Measurements from ENCODE around the gene PITPNC1.
"Not testable (repeated sequence)": the region's sequence is repeated elsewhere in the genome, so short reads cannot be mapped to it uniquely, and the experiment has no call there.

Gene PITPNC1

DNA sequence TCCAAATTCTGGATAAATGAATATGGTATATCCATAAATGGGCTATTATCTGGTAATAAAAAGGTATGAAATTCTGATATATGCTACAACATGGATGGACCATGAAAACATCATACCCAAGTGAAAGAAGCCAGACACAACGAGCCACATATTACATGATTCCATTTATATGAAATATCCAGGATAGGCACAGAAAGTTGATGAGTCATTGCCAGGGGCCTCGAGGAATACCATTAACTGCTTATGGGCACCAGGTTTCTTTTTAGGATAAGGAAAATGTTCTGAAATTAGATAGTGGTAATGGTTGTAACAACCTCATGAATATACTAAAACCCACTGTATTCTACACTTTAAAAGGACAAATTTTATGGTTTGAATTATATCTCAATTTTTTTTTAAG lies 123.2 kb downstream of the PITPNC1 start:
- no peak for FAIRE-seq

GRCh38 chr17:67500677-67501300 lies 123.7 kb downstream of the PITPNC1 start:
- DNase-seq (ENCODE audit: extremely low spot score, insufficient read length, low read depth) (no peak), FAIRE-seq (no peak)

More for the DNA sequence above, 123.2 kb downstream of the PITPNC1 start:
- DNase-seq (ENCODE audit: extremely low spot score, insufficient read length, low read depth): no peak

GRCh38 chr17:67502151-67502550 lies 125.1 kb downstream of the PITPNC1 start:
- FAIRE-seq: no peak
- no peak for DNase-seq (ENCODE audit: extremely low spot score, insufficient read length, low read depth)

DNA sequence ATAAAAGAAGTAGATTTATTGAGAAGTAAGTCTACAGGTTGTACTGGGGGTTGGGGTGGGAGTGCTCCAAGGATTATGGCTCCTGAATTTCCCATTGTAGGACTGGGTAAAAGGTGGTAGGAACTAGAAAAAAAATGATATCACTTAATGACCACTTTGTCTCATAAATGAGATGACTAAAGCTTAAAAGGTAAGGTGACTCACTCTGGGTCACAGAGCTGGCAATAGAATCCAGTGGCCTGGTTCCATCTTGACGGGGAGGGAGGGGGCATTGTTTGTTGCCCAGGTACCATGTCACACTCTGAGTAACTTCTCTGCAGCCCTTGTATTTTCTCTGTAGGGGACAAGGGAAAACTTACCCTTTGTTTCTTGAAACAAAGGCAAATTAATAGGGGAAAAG lies 126.1 kb downstream of the PITPNC1 start:
- FAIRE-seq (no peak), DNase-seq (ENCODE audit: extremely low spot score, insufficient read length, low read depth) (no peak)

GRCh38 chr17:67503739-67504138 lies 126.7 kb downstream of the PITPNC1 start:
- DNase-seq (ENCODE audit: extremely low spot score, insufficient read length, low read depth): no peak
- FAIRE-seq: no peak

DNA sequence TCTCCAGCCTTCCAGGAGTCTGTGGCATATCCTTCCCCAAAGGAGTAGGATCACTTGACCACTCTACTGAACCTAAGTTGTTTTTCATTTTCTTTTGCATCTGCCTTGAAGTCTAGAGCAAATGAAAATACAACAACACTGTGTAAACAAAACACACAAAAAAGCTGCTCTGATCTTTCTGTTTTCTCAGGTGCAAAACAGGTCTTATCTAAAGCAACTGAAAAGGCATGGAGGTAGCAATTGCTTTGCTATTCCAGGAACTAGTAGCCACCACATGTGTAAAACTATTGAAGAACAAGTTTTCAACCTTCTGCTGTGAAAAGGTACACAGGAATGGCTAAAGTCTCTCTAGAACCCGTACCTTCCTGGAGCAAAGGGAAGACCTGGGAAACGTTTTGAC lies 127.1 kb downstream of the PITPNC1 start:
- FAIRE-seq (no peak), DNase-seq (ENCODE audit: extremely low spot score, insufficient read length, low read depth) (no peak)

DNA sequence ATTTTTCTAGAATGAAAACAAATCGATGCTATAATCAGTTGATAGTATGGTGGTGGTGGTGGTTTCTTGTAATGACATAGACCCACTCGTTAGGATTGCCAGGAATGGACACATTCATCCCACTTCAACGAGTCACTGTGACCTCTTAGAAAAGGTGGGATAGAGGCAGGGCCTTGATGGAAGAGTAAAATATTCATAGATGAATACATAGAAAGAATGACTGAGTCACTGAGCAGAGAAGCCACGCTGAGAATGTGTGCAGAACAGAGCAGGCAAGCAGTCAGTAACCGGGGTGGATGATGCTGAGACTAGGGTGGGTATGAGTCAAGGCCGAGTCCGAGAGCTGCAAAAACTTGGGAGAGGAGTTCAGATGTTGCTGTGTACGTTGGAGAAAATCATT lies 129.9 kb downstream of the PITPNC1 start:
- no peak for DNase-seq (ENCODE audit: extremely low spot score, insufficient read length, low read depth)
- FAIRE-seq: no peak

DNA sequence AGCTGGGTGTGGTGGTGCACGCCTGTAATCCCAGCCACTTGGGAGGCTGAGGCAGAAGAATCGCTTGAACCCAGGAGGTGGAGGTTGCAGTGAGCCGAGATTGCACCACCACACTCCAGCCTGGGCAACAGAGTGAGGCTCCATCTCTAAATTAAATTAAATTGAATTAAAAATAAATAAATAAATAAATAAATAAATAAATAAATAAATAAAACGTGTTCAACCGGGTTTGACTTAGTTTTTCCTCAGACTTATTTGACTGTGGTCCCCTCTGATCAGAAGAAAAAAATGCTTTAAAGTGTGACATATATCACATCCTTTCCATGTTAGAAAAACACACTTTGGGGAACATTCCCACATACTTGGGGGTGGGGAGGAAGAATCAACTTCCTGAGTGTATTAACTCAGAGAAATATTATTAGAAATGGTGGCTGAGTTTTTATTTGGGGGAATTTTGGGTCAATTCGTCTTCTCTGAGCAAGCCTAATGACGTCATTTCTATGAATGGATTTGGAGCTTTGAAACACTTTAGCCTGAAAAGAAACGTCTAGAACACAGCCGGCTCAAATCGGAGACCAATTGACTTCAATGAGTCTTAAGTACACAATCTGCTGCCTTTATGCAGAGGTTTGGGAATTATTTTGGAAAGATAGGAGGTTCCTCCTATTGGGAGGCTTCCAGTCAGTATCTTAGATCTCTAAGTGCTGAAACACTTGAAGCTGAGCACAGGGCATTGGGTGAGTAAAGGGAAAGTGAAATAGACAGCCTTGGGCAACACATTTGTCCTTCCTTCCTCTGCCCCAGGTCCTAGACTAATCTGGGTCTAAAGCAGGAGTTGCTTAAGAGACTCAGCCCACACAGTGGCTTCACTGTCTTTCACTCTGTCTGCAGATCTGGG lies 132.6 kb downstream of the PITPNC1 start:
- FAIRE-seq (peak; percentile 5), DNase-seq (ENCODE audit: extremely low spot score, insufficient read length, low read depth) (no peak)

DNA sequence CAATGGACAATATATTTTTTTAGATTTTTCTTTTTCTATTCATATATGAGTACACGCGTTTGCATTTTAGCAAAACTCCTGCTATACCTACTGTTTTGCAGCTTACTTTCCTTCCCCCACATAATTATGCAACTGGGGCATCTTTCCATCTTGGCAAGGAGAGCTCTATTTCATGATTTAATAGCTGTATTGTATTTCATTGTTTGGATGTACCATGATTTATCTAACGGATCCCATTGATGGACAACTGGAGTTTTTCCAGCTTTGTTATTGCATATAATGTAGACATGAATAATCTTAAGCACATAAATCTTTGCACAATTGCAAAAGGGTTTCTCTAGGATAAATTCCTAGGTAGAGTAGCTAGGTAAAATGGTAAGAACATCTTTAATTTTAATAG lies 133.9 kb downstream of the PITPNC1 start:
- FAIRE-seq (no peak), DNase-seq (ENCODE audit: extremely low spot score, insufficient read length, low read depth) (no peak)

DNA sequence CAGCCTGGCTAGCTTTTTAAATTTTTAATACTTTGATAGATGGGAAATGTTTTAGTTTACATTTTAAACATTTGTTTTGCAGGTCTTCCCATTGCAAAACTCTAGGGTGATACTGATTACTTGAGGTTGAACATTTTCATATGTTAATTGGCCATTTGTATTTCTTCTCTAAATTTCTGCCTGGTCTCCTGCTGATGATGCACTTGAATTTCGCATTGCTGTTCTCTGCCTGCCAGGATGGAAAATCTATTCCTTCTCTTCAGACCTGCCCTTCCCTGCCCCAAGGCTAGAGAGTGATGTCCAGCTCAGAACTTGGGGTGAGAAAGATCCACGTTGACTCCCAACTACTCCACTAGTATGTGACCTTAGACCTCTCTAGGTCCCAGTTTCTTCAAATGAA lies 134.7 kb downstream of the PITPNC1 start:
- FAIRE-seq (no peak), DNase-seq (ENCODE audit: extremely low spot score, insufficient read length, low read depth) (no peak)

- FAIRE-seq (peak; percentile 53), DNase-seq (ENCODE audit: extremely low spot score, insufficient read length, low read depth) (peak; percentile 11)
Measured at GRCh38 chr17:67514998-67515397, 137.9 kb downstream of the PITPNC1 start.

DNA sequence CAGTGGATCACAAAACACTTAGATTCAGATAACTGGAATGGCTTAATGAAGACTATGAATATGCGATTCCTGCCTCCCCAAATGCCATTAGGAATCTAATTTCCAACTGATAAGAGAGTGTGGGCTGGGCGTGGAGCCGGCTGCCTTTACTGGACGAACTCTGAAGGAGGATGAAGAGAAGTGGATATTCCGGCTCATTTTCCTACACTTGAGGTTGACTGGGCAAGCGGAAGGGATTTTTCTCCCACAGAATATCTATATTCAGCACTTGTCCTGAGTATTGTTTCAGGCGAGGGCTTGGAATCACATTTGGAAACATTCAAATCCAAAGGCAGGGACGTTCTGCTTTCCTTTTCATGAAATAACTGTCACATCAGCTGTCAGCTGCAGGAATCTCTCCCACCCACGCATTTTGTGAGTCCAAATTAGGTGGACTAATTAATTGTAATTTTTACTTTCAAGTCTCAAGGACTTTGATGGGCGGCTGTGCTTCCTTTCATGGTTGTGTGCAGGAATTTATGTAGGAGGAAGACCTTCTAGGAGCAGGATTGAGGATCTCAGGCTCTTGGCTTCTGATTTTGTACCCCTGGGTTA lies 138.5 kb downstream of the PITPNC1 start:
- no peak for FAIRE-seq
- no peak for DNase-seq (ENCODE audit: extremely low spot score, insufficient read length, low read depth)

- FAIRE-seq; DNase-seq (ENCODE audit: extremely low spot score, insufficient read length, low read depth): not testable (repeated sequence)
Measured at GRCh38 chr17:67516571-67516970, 139.5 kb downstream of the PITPNC1 start.

DNA sequence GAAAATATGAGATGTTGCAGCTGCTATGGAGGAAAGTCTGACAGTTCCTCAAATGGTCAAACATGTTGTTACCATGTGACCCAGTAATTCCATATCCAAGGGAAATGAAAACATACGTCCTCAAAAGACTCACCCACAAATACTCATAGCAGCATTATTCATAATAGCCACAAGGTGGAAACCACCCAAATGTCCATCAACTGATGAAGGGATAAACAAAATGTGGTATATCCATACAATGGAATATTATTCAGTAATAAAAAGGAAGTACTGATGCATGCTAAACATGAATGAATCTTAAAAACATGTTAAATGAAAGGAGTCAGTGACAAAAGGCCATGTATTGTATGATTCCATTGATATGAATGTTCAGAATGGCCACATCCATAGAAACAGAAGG lies 140.2 kb downstream of the PITPNC1 start:
- no peak for FAIRE-seq
- no peak for DNase-seq (ENCODE audit: extremely low spot score, insufficient read length, low read depth)

DNA sequence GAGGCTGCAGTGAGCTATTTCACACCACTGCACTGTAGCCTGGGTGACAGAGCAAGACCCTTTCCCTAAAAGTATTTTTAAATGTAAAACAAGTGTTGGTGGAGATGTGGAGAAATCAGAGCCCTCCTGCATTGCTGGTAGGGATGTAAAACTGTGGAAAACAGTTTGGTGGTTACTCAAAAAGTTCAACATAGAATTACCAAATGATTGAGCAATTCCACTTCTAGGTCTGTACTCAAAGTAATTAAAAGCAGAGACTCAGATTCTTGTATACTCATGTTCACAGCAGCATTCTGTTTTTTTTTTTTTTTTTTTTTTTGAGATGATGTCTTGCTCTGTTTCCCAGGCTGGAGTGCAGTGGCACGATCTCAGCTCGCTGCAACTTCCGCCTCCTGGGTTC lies 141.8 kb downstream of the PITPNC1 start:
- DNase-seq (ENCODE audit: extremely low spot score, insufficient read length, low read depth): no peak
- FAIRE-seq: no peak

DNA sequence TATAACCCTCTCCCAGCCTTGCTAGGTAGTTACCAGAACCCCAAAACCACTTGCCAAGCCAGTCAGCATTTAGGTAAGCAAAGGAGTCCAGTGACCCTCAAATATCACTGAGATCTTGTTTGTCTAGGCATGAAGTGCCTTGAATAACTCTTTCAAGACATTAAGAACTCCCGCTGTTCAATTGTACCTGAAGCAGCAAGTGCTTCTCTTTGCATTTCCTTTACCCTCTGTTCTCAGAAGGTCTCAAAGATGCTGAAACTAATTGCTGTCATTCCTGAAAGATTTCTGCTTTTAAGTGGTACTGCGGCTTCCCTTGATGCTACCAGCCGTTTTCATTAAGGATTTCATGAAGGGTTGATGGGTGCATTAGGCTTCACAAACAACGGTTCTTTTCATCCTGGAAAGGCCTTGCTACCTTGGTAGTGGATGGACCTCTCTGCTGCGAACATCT lies 142.7 kb downstream of the PITPNC1 start:
- DNase-seq (ENCODE audit: extremely low spot score, insufficient read length, low read depth): no peak
- FAIRE-seq: no peak

DNA sequence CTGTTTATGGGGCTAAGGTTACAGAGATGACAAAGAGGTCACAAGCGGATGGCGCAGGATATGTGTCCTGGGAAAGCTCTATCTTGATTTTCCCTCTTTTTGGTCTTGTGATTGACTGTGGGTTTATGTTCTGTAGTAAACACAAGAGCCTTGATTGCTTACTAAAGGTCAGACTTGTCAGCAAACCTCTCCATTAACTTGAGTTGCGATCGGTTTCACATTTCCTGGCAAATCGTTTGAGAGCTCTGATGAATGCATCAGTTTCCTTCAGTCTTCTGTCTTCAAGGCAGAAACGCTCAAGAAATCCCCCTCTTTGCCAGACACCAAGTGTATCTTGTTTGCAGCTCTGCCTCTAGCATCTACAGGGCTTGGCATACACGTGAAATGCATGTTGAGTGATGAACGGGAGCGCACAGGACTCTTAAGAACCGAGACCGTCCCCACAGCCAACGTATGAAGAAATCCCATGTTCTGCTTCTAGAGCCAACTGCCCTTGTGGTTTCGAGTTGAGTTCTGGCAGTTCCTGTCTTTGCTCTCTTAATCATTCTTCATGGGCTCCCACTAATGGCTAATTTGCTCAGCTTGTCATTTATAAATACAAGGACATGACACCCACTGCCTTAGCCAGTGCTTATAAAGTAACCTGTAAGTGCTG lies 143.3 kb downstream of the PITPNC1 start:
- DNase-seq (ENCODE audit: extremely low spot score, insufficient read length, low read depth) (no peak), FAIRE-seq (peak; percentile 74)

GRCh38 chr17:67520916-67521774 lies 144.1 kb downstream of the PITPNC1 start:
- peak; percentile 31 for FAIRE-seq
- no peak for DNase-seq (ENCODE audit: extremely low spot score, insufficient read length, low read depth)

DNA sequence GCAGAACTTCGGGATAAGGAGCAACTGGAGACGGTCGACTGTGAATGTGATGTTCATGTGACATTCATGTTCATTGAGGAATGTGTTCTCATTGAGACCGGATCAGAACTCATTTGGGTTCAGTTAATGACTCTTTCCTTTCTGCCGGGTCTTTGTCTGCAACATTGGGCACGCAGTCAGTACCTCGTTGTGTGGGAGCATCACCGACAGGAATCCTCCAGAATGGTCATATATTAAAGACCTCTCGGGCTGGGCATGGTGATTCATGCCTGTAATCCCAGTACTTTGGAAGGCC lies 144.6 kb downstream of the PITPNC1 start:
- no peak for FAIRE-seq
- DNase-seq (ENCODE audit: extremely low spot score, insufficient read length, low read depth): no peak

DNA sequence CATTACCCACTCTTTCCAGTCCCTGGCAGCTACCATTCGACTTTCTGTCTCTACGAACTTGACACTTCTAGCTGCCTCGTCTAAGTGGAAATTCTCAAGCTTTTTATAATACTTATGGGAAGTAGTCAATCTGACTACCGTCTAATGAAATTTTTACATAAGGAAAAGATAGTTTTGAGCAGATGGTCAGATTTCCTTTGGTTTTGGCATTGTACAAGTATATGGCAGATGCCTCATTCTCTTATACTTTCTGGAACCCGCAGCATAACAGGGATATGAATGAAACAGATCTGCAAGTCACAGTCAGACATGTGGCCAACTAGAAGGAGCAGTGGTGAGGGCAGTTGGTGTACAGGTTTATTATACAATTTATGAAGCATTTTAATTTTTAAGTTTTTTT lies 146.0 kb downstream of the PITPNC1 start:
- FAIRE-seq: no peak
- DNase-seq (ENCODE audit: extremely low spot score, insufficient read length, low read depth): no peak

All from GM18507 (cell line).